GM23338 (cell line): ENCODE measurements around the gene IGFBP6. TPM values are rescaled to one million over a fixed set of nuclear protein-coding genes. Genes with fewer than 3 reads are reported as not detected.

ENCODE experiments used
- ATAC-seq: fragments of 200-7000 bp; cut with Tn5 transposase; 3 replicates; pipeline ENCODE4 v1.9.1; 2020
- DNase-seq: peaks from one replicate; pipeline ENCODE4 v3.0.0-alpha.2; 2015; ENCODE audit warnings: low spot score
- H2AFZ ChIP-seq: fragments of 200-600 bp; sonication (generic); 2 replicates; pipeline ENCODE4 v1.8.0; 2016; ENCODE audit warnings: antibody characterized with exemption, mild to moderate bottlenecking, moderate library complexity
- H3F3A ChIP-seq: fragments of 200-600 bp; sonication (generic); replicated peaks from 2 replicates; pipeline ENCODE4 v1.8.0; 2017; ENCODE audit warnings: antibody characterized with exemption, mixed run types, low read depth
- H3K27ac ChIP-seq: fragments of 200-600 bp; sonication (generic); 2 replicates; pipeline ENCODE4 v1.6.1; 2016; ENCODE audit warnings: low read depth
- H3K27me3 ChIP-seq: fragments of 200-600 bp; sonication (generic); 2 replicates; pipeline ENCODE4 v1.8.0; 2016; ENCODE audit warnings: mild to moderate bottlenecking, mixed run types, moderate library complexity; ENCODE audit not compliant: insufficient read depth
- H3K36me3 ChIP-seq: fragments of 200-600 bp; sonication (generic); 2 replicates; pipeline ENCODE4 v1.8.0; 2016; ENCODE audit warnings: mild to moderate bottlenecking; ENCODE audit not compliant: insufficient read depth
- H3K4me1 ChIP-seq: fragments of 200-600 bp; sonication (generic); 2 replicates; pipeline ENCODE4 v1.8.0; 2016; ENCODE audit warnings: mild to moderate bottlenecking, moderate library complexity; ENCODE audit not compliant: insufficient read depth
- H3K4me2 ChIP-seq: fragments of 200-600 bp; sonication (generic); 2 replicates; pipeline ENCODE4 v1.7.1; 2017; ENCODE audit warnings: mixed run types
- H3K4me3 ChIP-seq: fragments of 200-600 bp; sonication (generic); 2 replicates; pipeline ENCODE4 v1.6.1; 2016; ENCODE audit warnings: mixed run types
- H3K79me2 ChIP-seq: fragments of 200-600 bp; sonication (generic); replicated peaks from 2 replicates; pipeline ENCODE4 v1.8.0; 2017; ENCODE audit warnings: mild to moderate bottlenecking; ENCODE audit not compliant: insufficient read depth
- H3K9me2 ChIP-seq: fragments of 200-600 bp; sonication (generic); 2 replicates; pipeline ENCODE4 v1.8.0; 2017; ENCODE audit not compliant: insufficient read depth
- H4K20me1 ChIP-seq: fragments of 200-600 bp; sonication (generic); replicated peaks from 2 replicates; pipeline ENCODE4 v1.8.0; 2017; ENCODE audit warnings: mild to moderate bottlenecking; ENCODE audit not compliant: insufficient read depth
- H3K27ac Mint-ChIP-seq: 2 replicates; pipeline ENCODE4 v1.8.0; 2020; ENCODE audit warnings: inconsistent platforms, mild to moderate bottlenecking, moderate library complexity, mixed read lengths
- H3K27me3 Mint-ChIP-seq: 3 replicates; pipeline ENCODE4 v1.8.0; 2022; ENCODE audit warnings: low read depth, mild to moderate bottlenecking, moderate library complexity, mixed read lengths, inconsistent platforms; ENCODE audit not compliant: insufficient read depth, poor library complexity
- H3K36me3 Mint-ChIP-seq: 3 replicates; pipeline ENCODE4 v1.8.0; 2021; ENCODE audit warnings: low read depth, mild to moderate bottlenecking, inconsistent platforms, moderate library complexity, mixed read lengths
- H3K4me1 Mint-ChIP-seq: 3 replicates; pipeline ENCODE4 v1.8.0; 2020; ENCODE audit warnings: mild to moderate bottlenecking, inconsistent platforms, mixed read lengths
- H3K4me3 Mint-ChIP-seq: 3 replicates; pipeline ENCODE4 v1.8.0; 2021; ENCODE audit warnings: moderate library complexity, mild to moderate bottlenecking, inconsistent platforms, mixed read lengths
- H3K9me3 Mint-ChIP-seq: 3 replicates; pipeline ENCODE4 v1.8.0; 2020; ENCODE audit warnings: moderate library complexity, mild to moderate bottlenecking, inconsistent platforms, mixed read lengths
- CREB1 ChIP-seq: fragments of 250-450 bp; sonication (Bioruptor Pico); IDR thresholded peaks from 2 replicates; pipeline ENCODE4 v1.5.0; 2020; ENCODE audit warnings: low read depth, mild to moderate bottlenecking, moderate library complexity
- EZH2phosphoT487 ChIP-seq: fragments of 200-600 bp; sonication (generic); IDR thresholded peaks from one replicate; pipeline ENCODE4 v1.8.1; 2018; ENCODE audit warnings: antibody characterized with exemption; ENCODE audit not compliant: unreplicated experiment
- NANOG ChIP-seq: IDR thresholded peaks from 2 replicates; pipeline ENCODE4 v1.6.1; 2016; ENCODE audit warnings: antibody characterized with exemption, borderline replicate concordance
- STAT1 ChIP-seq: IDR thresholded peaks from one replicate; pipeline ENCODE4 v1.6.1; 2016; ENCODE audit warnings: antibody characterized with exemption; ENCODE audit not compliant: unreplicated experiment
- polyA plus RNA-seq: library from polyadenylated mRNA; unstranded; fragments of >200 nt; fragmentation: Nextera tagmentation; extraction: Ambion mirVana; gene quantifications from 2 replicates; pipeline ENCODE4 v1.2.1, GENCODE V29; 2016
- total RNA-seq: library from RNA; depleted of rRNA; stranded (reverse); fragments of >200 nt; shearing (Covaris generic); gene quantifications from 2 replicates; pipeline ENCODE4 v1.2.3, GENCODE V29; 2014
- TF ChIP-seq, protein P1 (sequence below): fragments of 250-450 bp; sonication (Bioruptor Pico); IDR thresholded peaks from 2 replicates; pipeline ENCODE4 v1.5.0; 2020; ENCODE audit warnings: mild to moderate bottlenecking, moderate library complexity
- TF ChIP-seq, protein P2 (sequence below), 2 experiments: fragments of 200-600 bp in 1 of 2; sonication (generic) in 1 of 2; conservative IDR thresholded peaks; 2 replicates each; pipeline versions ENCODE4 v1.5.1 to v1.6.1; 2016 to 2017; ENCODE audit warnings: antibody characterized with exemption in 2 of 2, low read depth in 2 of 2, mild to moderate bottlenecking in 2 of 2, moderate library complexity in 1 of 2

IGFBP6 gene
- total and polyA plus RNA-seq, 2 experiments from 2014 or later, result 14.7 to 16.6 TPM

DNA sequence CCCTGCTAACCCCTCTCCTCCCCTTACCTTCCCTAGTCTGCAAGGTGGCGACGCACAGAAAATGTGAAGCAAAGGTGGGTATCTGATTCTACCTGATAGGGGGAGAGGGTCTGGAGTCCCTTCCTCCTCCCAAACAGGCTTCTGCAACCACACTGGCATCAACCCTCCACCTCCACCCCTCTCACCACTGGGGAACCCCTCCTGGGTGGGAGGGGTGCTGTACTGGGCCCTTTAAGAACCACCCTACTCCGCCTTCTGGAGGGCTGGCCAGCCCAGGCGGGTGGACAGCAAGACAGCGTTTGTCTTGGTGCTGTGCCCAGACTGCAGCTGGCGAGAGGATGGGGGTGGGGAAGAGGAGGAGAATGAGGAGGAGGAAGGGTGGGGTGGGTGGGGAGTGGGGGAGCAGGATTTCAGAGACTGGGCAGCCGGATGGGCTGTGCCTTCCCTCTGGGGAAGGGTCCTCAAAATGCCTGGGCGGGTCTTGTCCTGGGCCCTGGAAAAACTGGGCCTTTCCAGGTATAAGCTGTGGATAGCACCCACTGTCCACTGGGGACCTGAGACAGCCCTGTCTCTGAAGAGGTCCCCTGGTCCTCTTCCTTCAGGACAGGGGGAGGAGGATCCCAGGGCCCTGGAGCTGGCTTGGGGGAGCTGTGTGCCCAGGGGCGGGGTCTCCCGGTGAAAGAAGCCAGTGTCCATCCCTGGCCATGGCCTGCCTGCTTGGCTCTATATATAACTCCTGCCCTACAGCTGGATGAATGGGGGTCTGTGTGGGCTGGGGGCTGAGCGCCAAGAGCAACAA is 44.8 kb upstream of the IGFBP6 start (continued):
- TF ChIP-seq, protein P1, sequence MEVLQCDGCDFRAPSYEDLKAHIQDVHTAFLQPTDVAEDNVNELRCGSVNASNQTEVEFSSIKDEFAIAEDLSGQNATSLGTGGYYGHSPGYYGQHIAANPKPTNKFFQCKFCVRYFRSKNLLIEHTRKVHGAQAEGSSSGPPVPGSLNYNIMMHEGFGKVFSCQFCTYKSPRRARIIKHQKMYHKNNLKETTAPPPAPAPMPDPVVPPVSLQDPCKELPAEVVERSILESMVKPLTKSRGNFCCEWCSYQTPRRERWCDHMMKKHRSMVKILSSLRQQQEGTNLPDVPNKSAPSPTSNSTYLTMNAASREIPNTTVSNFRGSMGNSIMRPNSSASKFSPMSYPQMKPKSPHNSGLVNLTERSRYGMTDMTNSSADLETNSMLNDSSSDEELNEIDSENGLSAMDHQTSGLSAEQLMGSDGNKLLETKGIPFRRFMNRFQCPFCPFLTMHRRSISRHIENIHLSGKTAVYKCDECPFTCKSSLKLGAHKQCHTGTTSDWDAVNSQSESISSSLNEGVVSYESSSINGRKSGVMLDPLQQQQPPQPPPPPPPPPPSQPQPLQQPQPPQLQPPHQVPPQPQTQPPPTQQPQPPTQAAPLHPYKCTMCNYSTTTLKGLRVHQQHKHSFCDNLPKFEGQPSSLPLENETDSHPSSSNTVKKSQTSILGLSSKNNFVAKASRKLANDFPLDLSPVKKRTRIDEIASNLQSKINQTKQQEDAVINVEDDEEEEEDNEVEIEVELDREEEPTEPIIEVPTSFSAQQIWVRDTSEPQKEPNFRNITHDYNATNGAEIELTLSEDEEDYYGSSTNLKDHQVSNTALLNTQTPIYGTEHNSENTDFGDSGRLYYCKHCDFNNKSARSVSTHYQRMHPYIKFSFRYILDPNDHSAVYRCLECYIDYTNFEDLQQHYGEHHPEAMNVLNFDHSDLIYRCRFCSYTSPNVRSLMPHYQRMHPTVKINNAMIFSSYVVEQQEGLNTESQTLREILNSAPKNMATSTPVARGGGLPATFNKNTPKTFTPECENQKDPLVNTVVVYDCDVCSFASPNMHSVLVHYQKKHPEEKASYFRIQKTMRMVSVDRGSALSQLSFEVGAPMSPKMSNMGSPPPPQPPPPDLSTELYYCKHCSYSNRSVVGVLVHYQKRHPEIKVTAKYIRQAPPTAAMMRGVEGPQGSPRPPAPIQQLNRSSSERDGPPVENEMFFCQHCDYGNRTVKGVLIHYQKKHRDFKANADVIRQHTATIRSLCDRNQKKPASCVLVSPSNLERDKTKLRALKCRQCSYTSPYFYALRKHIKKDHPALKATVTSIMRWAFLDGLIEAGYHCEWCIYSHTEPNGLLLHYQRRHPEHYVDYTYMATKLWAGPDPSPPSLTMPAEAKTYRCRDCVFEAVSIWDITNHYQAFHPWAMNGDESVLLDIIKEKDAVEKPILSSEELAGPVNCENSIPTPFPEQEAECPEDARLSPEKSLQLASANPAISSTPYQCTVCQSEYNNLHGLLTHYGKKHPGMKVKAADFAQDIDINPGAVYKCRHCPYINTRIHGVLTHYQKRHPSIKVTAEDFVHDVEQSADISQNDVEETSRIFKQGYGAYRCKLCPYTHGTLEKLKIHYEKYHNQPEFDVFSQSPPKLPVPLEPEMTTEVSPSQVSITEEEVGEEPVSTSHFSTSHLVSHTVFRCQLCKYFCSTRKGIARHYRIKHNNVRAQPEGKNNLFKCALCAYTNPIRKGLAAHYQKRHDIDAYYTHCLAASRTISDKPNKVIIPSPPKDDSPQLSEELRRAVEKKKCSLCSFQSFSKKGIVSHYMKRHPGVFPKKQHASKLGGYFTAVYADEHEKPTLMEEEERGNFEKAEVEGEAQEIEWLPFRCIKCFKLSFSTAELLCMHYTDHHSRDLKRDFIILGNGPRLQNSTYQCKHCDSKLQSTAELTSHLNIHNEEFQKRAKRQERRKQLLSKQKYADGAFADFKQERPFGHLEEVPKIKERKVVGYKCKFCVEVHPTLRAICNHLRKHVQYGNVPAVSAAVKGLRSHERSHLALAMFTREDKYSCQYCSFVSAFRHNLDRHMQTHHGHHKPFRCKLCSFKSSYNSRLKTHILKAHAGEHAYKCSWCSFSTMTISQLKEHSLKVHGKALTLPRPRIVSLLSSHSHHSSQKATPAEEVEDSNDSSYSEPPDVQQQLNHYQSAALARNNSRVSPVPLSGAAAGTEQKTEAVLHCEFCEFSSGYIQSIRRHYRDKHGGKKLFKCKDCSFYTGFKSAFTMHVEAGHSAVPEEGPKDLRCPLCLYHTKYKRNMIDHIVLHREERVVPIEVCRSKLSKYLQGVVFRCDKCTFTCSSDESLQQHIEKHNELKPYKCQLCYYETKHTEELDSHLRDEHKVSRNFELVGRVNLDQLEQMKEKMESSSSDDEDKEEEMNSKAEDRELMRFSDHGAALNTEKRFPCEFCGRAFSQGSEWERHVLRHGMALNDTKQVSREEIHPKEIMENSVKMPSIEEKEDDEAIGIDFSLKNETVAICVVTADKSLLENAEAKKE (CRISPR knock-in tag), result no peak
- TF ChIP-seq STAT1, result no peak

DNA sequence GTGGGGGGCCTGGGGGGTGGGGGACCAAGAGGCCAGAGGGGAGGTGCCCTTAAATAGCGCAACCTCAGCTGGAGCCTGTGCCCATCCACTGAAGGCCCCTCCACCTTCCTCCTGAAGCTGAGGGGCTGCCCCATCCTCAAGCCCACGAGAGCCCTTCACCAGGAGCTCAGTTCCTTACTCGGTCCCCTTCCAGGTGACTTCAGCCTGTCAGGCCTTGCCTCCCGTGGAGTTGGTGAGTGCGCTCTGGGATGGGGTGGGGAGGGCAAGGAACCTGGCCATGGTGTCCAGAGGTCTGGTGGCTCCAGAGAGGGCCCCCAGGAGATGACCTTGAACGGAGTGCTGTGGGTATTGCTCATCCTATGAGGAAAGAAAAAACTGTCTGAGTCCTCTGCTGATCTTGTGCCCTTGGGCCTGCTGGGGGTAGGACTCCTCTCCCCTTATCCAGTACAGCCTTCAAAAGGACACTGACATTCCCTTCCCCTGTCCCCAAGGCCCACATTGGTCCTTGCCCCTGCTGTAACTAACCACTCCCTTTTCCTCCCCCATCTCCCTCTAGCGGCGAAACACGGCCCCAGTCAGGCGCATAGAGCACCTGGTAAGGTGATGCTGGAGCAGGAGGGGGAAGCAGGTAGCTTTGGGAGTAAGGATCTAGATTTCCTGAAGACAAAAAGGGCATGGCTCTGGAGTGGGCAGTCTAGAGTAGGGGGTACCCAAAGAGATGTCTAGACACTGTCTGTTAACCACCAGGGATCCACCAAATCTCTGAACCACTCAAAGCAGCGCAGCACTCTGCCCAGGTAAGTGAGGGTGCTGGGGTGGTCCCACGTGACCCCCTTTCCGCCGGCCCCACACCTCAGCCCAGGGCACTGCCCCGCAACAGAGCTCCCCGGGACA is 44.0 kb upstream of the IGFBP6 start:
- Histone ChIP-seq H3K4me1 (peaks cover 44% of the 10 kb centered on the region), H3K36me3 (no peaks in the 10 kb centered on the region), H3K4me2 (peak overlapping the region; percentile 98), H3K27ac (peak overlapping the region; percentile 96), H3K9me2 (no peaks in the 10 kb centered on the region), H4K20me1 (peaks cover 16% of the 10 kb centered on the region), H3K79me2 (peaks cover 16% of the 10 kb centered on the region; the same call in 1 of the 2 replicates), H3K27me3 (peaks cover 14% of the 10 kb centered on the region; the same call in 1 of the 2 replicates), H2AFZ (peak overlapping the region; percentile 99), H3F3A (peaks cover 23% of the 10 kb centered on the region; the same call in 1 of the 2 replicates), H3K4me3 (peak overlapping the region; percentile 99)
- H3K4me1 Mint-ChIP-seq, result peaks cover 40% of the 10 kb centered on the region
- peak; percentile 94 for DNase-seq
- peak overlapping the region; percentile 93 for H3K4me3 Mint-ChIP-seq
- no peaks in the 10 kb centered on the region; the same call in 2 of the 3 replicates for H3K9me3 Mint-ChIP-seq
- peaks cover 18% of the 10 kb centered on the region for H3K36me3 Mint-ChIP-seq
- H3K27me3 Mint-ChIP-seq, result peaks cover 20% of the 10 kb centered on the region
- ATAC-seq, result peak; percentile 71
- TF ChIP-seq, protein P2, sequence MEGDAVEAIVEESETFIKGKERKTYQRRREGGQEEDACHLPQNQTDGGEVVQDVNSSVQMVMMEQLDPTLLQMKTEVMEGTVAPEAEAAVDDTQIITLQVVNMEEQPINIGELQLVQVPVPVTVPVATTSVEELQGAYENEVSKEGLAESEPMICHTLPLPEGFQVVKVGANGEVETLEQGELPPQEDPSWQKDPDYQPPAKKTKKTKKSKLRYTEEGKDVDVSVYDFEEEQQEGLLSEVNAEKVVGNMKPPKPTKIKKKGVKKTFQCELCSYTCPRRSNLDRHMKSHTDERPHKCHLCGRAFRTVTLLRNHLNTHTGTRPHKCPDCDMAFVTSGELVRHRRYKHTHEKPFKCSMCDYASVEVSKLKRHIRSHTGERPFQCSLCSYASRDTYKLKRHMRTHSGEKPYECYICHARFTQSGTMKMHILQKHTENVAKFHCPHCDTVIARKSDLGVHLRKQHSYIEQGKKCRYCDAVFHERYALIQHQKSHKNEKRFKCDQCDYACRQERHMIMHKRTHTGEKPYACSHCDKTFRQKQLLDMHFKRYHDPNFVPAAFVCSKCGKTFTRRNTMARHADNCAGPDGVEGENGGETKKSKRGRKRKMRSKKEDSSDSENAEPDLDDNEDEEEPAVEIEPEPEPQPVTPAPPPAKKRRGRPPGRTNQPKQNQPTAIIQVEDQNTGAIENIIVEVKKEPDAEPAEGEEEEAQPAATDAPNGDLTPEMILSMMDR (conservative IDR thresholded peaks at IDR 0.05; ENCODE audit: low read depth in 2 of 2), result peak; percentile 93 to 94
- TF ChIP-seq CREB1 (peak; percentile 32; the same call in 1 of the 2 replicates), NANOG (no peak), EZH2phosphoT487 (no peak)
- peak overlapping the region; percentile 98 for H3K27ac Mint-ChIP-seq
